Activated naive CD8-positive, alpha-beta T cell treated with anti-CD3 and anti-CD28 coated beads, Interleukin-2, amount 10 ng/mL, durations not matched to agents 7 days and 5 days (primary cell): ENCODE data around the gene CLOCK. TPM values are rescaled to one million over a fixed set of nuclear protein-coding genes. Genes with fewer than 3 reads are reported as not detected.

ENCODE experiments used
- total RNA-seq, 2 experiments: library from RNA; stranded (reverse); gene quantifications; one replicate each; pipeline ENCODE4 v1.2.3, GENCODE V29; 2021

Gene CLOCK
- total RNA-seq, 2 experiments from 2014 or later = 8.5 to 9.1 TPM

Other genes starting within 250 kb of the CLOCK start
- 1 to 10 TPM; 5.9 to 6.0 TPM for gene SRD5A3, start 200.7 kb downstream of the CLOCK start, total RNA-seq
- gene TMEM165, start 151.0 kb downstream of the CLOCK start, total RNA-seq = 10 to 100 TPM; 68.4 to 72.6 TPM
- gene PDCL2, start 45.3 kb upstream of the CLOCK start, total RNA-seq = not detected
- gene NMU, start 89.4 kb upstream of the CLOCK start, total RNA-seq = not detected